Activated naive CD8-positive, alpha-beta T cell treated with anti-CD3 and anti-CD28 coated beads, Interleukin-2, amount 50 U/mL, for 24 hours (primary cell): Measurements from ENCODE around the gene FCGR3B.
"Not testable (repeated sequence)": the region's sequence is repeated elsewhere in the genome, so short reads cannot be mapped to it uniquely, and the experiment has no call there.

Experiments
- ATAC-seq: fragments of 150-1000 bp; cut with Tn5 transposase; one replicate; pipeline ENCODE4 v1.10.0; 2021
- DNase-seq: peaks from one replicate; pipeline ENCODE4 v3.0.0; 2021
- H3K27ac Mint-ChIP-seq: one replicate; pipeline ENCODE4 v1.8.0; 2021; ENCODE audit warnings: mild to moderate bottlenecking, mixed read lengths
- H3K27me3 Mint-ChIP-seq: one replicate; pipeline ENCODE4 v1.8.0; 2021; ENCODE audit warnings: mixed read lengths
- H3K36me3 Mint-ChIP-seq: one replicate; pipeline ENCODE4 v1.8.0; 2021; ENCODE audit warnings: low read depth, mixed read lengths
- H3K4me1 Mint-ChIP-seq: one replicate; pipeline ENCODE4 v1.8.0; 2021; ENCODE audit warnings: mixed read lengths
- H3K4me3 Mint-ChIP-seq: one replicate; pipeline ENCODE4 v1.8.0; 2021; ENCODE audit warnings: mild to moderate bottlenecking, moderate library complexity, mixed read lengths
- H3K9me3 Mint-ChIP-seq: one replicate; pipeline ENCODE4 v1.8.0; 2021; ENCODE audit warnings: mixed read lengths

The FCGR3B gene

GRCh38 chr1:161653541-161653940 is 22.6 kb upstream of the FCGR3B start:
- not testable (repeated sequence) for DNase-seq, H3K36me3 Mint-ChIP-seq, H3K4me3 Mint-ChIP-seq, H3K4me1 Mint-ChIP-seq, ATAC-seq, H3K27me3 Mint-ChIP-seq, H3K9me3 Mint-ChIP-seq, H3K27ac Mint-ChIP-seq

- H3K27ac Mint-ChIP-seq, DNase-seq, H3K36me3 Mint-ChIP-seq, H3K4me3 Mint-ChIP-seq, H3K9me3 Mint-ChIP-seq, H3K4me1 Mint-ChIP-seq, H3K27me3 Mint-ChIP-seq: not testable (repeated sequence)
- ATAC-seq, result peak; percentile 40
Observed at GRCh38 chr1:161647507-161648360, 16.8 kb upstream of the FCGR3B start.

- H3K4me3 Mint-ChIP-seq, H3K27ac Mint-ChIP-seq, H3K9me3 Mint-ChIP-seq, H3K36me3 Mint-ChIP-seq, H3K27me3 Mint-ChIP-seq, DNase-seq, ATAC-seq: not testable (repeated sequence)
- H3K4me1 Mint-ChIP-seq, result peaks cover 14% of the 10 kb centered on the region
Observed at GRCh38 chr1:161644855-161645254, 13.9 kb upstream of the FCGR3B start.

GRCh38 chr1:161643481-161644208 is 12.7 kb upstream of the FCGR3B start:
- not testable (repeated sequence) for DNase-seq, H3K9me3 Mint-ChIP-seq, H3K36me3 Mint-ChIP-seq, H3K27ac Mint-ChIP-seq, H3K4me3 Mint-ChIP-seq, H3K27me3 Mint-ChIP-seq, ATAC-seq
- peaks cover 14% of the 10 kb centered on the region for H3K4me1 Mint-ChIP-seq

GRCh38 chr1:161642697-161643096 is 11.7 kb upstream of the FCGR3B start:
- H3K4me3 Mint-ChIP-seq, H3K36me3 Mint-ChIP-seq, H3K9me3 Mint-ChIP-seq, ATAC-seq, H3K27ac Mint-ChIP-seq, H3K27me3 Mint-ChIP-seq, DNase-seq: not testable (repeated sequence)
- H3K4me1 Mint-ChIP-seq, result peaks cover 13% of the 10 kb centered on the region

GRCh38 chr1:161639203-161639602 is 8.2 kb upstream of the FCGR3B start:
- not testable (repeated sequence) for H3K27ac Mint-ChIP-seq, H3K4me3 Mint-ChIP-seq, H3K36me3 Mint-ChIP-seq, H3K9me3 Mint-ChIP-seq, DNase-seq, H3K27me3 Mint-ChIP-seq, ATAC-seq
- peaks cover 25% of the 10 kb centered on the region for H3K4me1 Mint-ChIP-seq

GRCh38 chr1:161638251-161638993 is 7.4 kb upstream of the FCGR3B start:
- not testable (repeated sequence) for ATAC-seq, H3K4me3 Mint-ChIP-seq, H3K27me3 Mint-ChIP-seq, H3K36me3 Mint-ChIP-seq, H3K27ac Mint-ChIP-seq, DNase-seq, H3K9me3 Mint-ChIP-seq
- peaks cover 24% of the 10 kb centered on the region for H3K4me1 Mint-ChIP-seq

- not testable (repeated sequence) for H3K36me3 Mint-ChIP-seq, H3K9me3 Mint-ChIP-seq, DNase-seq, H3K4me3 Mint-ChIP-seq, H3K27me3 Mint-ChIP-seq, ATAC-seq
- peaks cover 16% of the 10 kb centered on the region for H3K4me1 Mint-ChIP-seq
- H3K27ac Mint-ChIP-seq, result peak overlapping the region; percentile 7
Observed at GRCh38 chr1:161636976-161637375, 6.0 kb upstream of the FCGR3B start.

GRCh38 chr1:161636189-161636782 is 5.3 kb upstream of the FCGR3B start:
- H3K36me3 Mint-ChIP-seq, H3K9me3 Mint-ChIP-seq, H3K4me3 Mint-ChIP-seq, H3K27me3 Mint-ChIP-seq, DNase-seq: not testable (repeated sequence)
- peak overlapping the region; percentile 81 for H3K27ac Mint-ChIP-seq
- peaks cover 16% of the 10 kb centered on the region for H3K4me1 Mint-ChIP-seq
- peak; percentile 80 for ATAC-seq

GRCh38 chr1:161634993-161635392 is 4.0 kb upstream of the FCGR3B start:
- not testable (repeated sequence) for DNase-seq, H3K27ac Mint-ChIP-seq, H3K27me3 Mint-ChIP-seq, H3K36me3 Mint-ChIP-seq, H3K4me3 Mint-ChIP-seq, ATAC-seq, H3K9me3 Mint-ChIP-seq
- peaks cover 16% of the 10 kb centered on the region for H3K4me1 Mint-ChIP-seq

GRCh38 chr1:161630128-161630742 is 741 bp downstream of the FCGR3B start:
- not testable (repeated sequence) for H3K4me1 Mint-ChIP-seq, H3K4me3 Mint-ChIP-seq, DNase-seq, H3K36me3 Mint-ChIP-seq, H3K27me3 Mint-ChIP-seq, H3K9me3 Mint-ChIP-seq, H3K27ac Mint-ChIP-seq, ATAC-seq

GRCh38 chr1:161626445-161627146 is 4.4 kb downstream of the FCGR3B start:
- not testable (repeated sequence) for ATAC-seq, H3K27me3 Mint-ChIP-seq, H3K9me3 Mint-ChIP-seq, H3K27ac Mint-ChIP-seq, H3K4me3 Mint-ChIP-seq, DNase-seq, H3K36me3 Mint-ChIP-seq
- H3K4me1 Mint-ChIP-seq, result peaks cover 38% of the 10 kb centered on the region

GRCh38 chr1:161624605-161625004 is 6.4 kb downstream of the FCGR3B start:
- not testable (repeated sequence) for H3K4me3 Mint-ChIP-seq, DNase-seq, H3K27me3 Mint-ChIP-seq, H3K27ac Mint-ChIP-seq, H3K36me3 Mint-ChIP-seq, H3K9me3 Mint-ChIP-seq, ATAC-seq
- peaks cover 48% of the 10 kb centered on the region for H3K4me1 Mint-ChIP-seq
